Activated T-cell treated with anti-CD3 and anti-CD28 coated beads for 1 hour (primary cell): ENCODE measurements around the gene TMPRSS3.
A peak's percentile ranks its signal among the peaks of the same experiment; 100 is the strongest.
"Not testable (repeated sequence)": the region's sequence is repeated elsewhere in the genome, so short reads cannot be mapped to it uniquely, and the experiment has no call there.

ENCODE experiments used
- DNase-seq: peaks from one replicate; pipeline ENCODE4 v3.0.0-alpha.2; 2020; ENCODE audit warnings: low read depth

TMPRSS3 gene

GRCh38 chr21:42427809-42428419 is 32.1 kb upstream of the TMPRSS3 start:
- DNase-seq, result no peak

- DNase-seq, result no peak
These were observed 31.1 kb upstream of the TMPRSS3 start for GRCh38 chr21:42426876-42427480.

- no peak for DNase-seq
These were observed 30.6 kb upstream of the TMPRSS3 start for GRCh38 chr21:42426424-42426823.

- no peak for DNase-seq
These were observed 29.7 kb upstream of the TMPRSS3 start for GRCh38 chr21:42425591-42425990.

- peak; percentile 64 for DNase-seq
These were observed 29.2 kb upstream of the TMPRSS3 start for GRCh38 chr21:42424914-42425541.

GRCh38 chr21:42423685-42424084 is 27.8 kb upstream of the TMPRSS3 start:
- no peak for DNase-seq

- DNase-seq, result no peak
These were observed 27.4 kb upstream of the TMPRSS3 start for GRCh38 chr21:42423197-42423675.

- no peak for DNase-seq
These were observed 25.4 kb upstream of the TMPRSS3 start for GRCh38 chr21:42421018-42421793.

- DNase-seq, result no peak
These were observed 24.0 kb upstream of the TMPRSS3 start for GRCh38 chr21:42419845-42420244.

GRCh38 chr21:42418886-42419285 is 23.0 kb upstream of the TMPRSS3 start:
- no peak for DNase-seq

- no peak for DNase-seq
These were observed 21.7 kb upstream of the TMPRSS3 start for GRCh38 chr21:42417533-42417932.

GRCh38 chr21:42414928-42415769 is 19.3 kb upstream of the TMPRSS3 start:
- peak; percentile 75 for DNase-seq

- no peak for DNase-seq
These were observed 18.7 kb upstream of the TMPRSS3 start for GRCh38 chr21:42414553-42414927.

- DNase-seq, result no peak
These were observed 18.2 kb upstream of the TMPRSS3 start for GRCh38 chr21:42414066-42414465.

- DNase-seq, result no peak
These were observed 17.6 kb upstream of the TMPRSS3 start for GRCh38 chr21:42413500-42413899.

- DNase-seq, result no peak
These were observed 17.2 kb upstream of the TMPRSS3 start for GRCh38 chr21:42413093-42413492.

GRCh38 chr21:42412636-42412933 is 16.7 kb upstream of the TMPRSS3 start:
- DNase-seq, result no peak

GRCh38 chr21:42411891-42412635 is 16.2 kb upstream of the TMPRSS3 start:
- DNase-seq, result no peak

GRCh38 chr21:42411197-42411869 is 15.5 kb upstream of the TMPRSS3 start:
- DNase-seq, result no peak

- DNase-seq, result no peak
These were observed 13.5 kb upstream of the TMPRSS3 start for GRCh38 chr21:42409366-42409765.

GRCh38 chr21:42408718-42409117 is 12.9 kb upstream of the TMPRSS3 start:
- DNase-seq, result not testable (repeated sequence)
